B cell (primary cell): ENCODE results near the gene SSBP3. TPM values are rescaled to one million over a fixed set of nuclear protein-coding genes. Genes with fewer than 3 reads are reported as not detected.

ENCODE experiments used
- ATAC-seq: fragments of 200-7000 bp; cut with Tn5 transposase; one replicate; pipeline ENCODE4 v1.10.0; 2021; ENCODE audit warnings: low read depth, mild to moderate bottlenecking, moderate number of reproducible peaks, moderate library complexity
- CTCF ChIA-PET: fragments of 350-600 bp; sonication (Branson Sonifier 250); formaldehyde crosslinking; loops from one replicate; lab custom pipeline; 2021; ENCODE audit warnings: antibody characterized with exemption, inconsistent platforms; lab: Charles Lee
- POLR2A ChIA-PET: fragments of 350-600 bp; sonication (Branson Sonifier 250); formaldehyde crosslinking; loops from one replicate; lab custom pipeline; 2021; ENCODE audit warnings: antibody characterized with exemption; lab: Charles Lee
- DNase-seq: peaks from one replicate; pipeline ENCODE4 v3.0.0; 2013
- H2AFZ ChIP-seq: 2 replicates; pipeline ENCODE4 v1.6.1; 2012; ENCODE audit warnings: mild to moderate bottlenecking, low read depth, low read length; ENCODE audit not compliant: insufficient read depth, poor library complexity, severe bottlenecking
- H3K27ac ChIP-seq, 2 donors: 1 replicate in 1 of 2; 2 replicates in 1 of 2; pipeline ENCODE4 v1.5.1; 2012 to 2013; ENCODE audit warnings: low read length in 2 of 2, mild to moderate bottlenecking in 2 of 2, moderate library complexity in 1 of 2
- H3K27me3 ChIP-seq, 4 experiments: fragments of 200-600 bp in 1 of 4; sonication (generic) in 1 of 4; replicated peaks in 1 of 4; 1 replicate in 2 of 4; 2 replicates in 2 of 4; pipeline versions ENCODE4 v1.6.1 to v1.7.0; 2013 to 2016; ENCODE audit warnings: low read length in 3 of 4, mild to moderate bottlenecking in 2 of 4, mixed read lengths in 1 of 4, moderate library complexity in 1 of 4; ENCODE audit not compliant: insufficient read depth in 4 of 4, control insufficient read depth in 3 of 4; ENCODE audit errors: control extremely low read depth in 1 of 4
- H3K36me3 ChIP-seq, 2 experiments: replicated peaks in 1 of 2; 1 replicate in 1 of 2; 2 replicates in 1 of 2; pipeline versions ENCODE4 v1.6.1 to v1.7.1; 2013; ENCODE audit warnings: low read length in 1 of 2; ENCODE audit not compliant: insufficient read depth in 2 of 2, control insufficient read depth in 1 of 2; ENCODE audit errors: control extremely low read depth in 1 of 2, extremely low read depth in 1 of 2
- H3K4me1 ChIP-seq, 2 donors: fragments of 200-600 bp in 1 of 2; sonication (generic) in 1 of 2; 1 replicate in 1 of 2; 2 replicates in 1 of 2; pipeline versions ENCODE4 v1.5.1 to v1.6.1; 2013 to 2017; ENCODE audit warnings: low read length in 2 of 2; ENCODE audit not compliant: control insufficient read depth in 2 of 2, insufficient read depth in 2 of 2
- H3K4me2 ChIP-seq: replicated peaks from 2 replicates; pipeline ENCODE3; 2012; ENCODE audit warnings: mild to moderate bottlenecking, low read depth, low read length; ENCODE audit not compliant: poor library complexity, severe bottlenecking
- H3K4me3 ChIP-seq, 5 experiments: fragments of 200-600 bp in 1 of 5; sonication (generic) in 1 of 5; 1 replicate in 3 of 5; 2 replicates in 2 of 5; pipeline versions ENCODE4 v1.5.1 to v1.7.0; 2011 to 2016; ENCODE audit warnings: low read length in 4 of 5, mild to moderate bottlenecking in 4 of 5, low read depth in 2 of 5, control low read depth in 1 of 5, moderate library complexity in 1 of 5; ENCODE audit not compliant: insufficient read depth in 1 of 5; ENCODE audit errors: control extremely low read depth in 1 of 5, extremely low read depth in 1 of 5
- H3K79me2 ChIP-seq: fragments of 200-600 bp; sonication (generic); one replicate; pipeline ENCODE4 v1.6.0; 2016; ENCODE audit warnings: low read length; ENCODE audit not compliant: control insufficient read depth, insufficient read depth
- H3K9ac ChIP-seq: fragments of 200-600 bp; sonication (generic); 2 replicates; pipeline ENCODE4 v1.6.1; 2017; ENCODE audit warnings: mild to moderate bottlenecking, low read length, moderate library complexity
- H3K9me3 ChIP-seq, 3 donors: one replicate each; pipeline versions ENCODE4 v1.6.1 to v1.7.1; 2013; ENCODE audit warnings: low read length in 2 of 3; ENCODE audit not compliant: control insufficient read depth in 2 of 3, insufficient read depth in 1 of 3; ENCODE audit errors: control extremely low read depth in 1 of 3
- H4K20me1 ChIP-seq: 2 replicates; pipeline ENCODE4 v1.6.0; 2012; ENCODE audit warnings: mild to moderate bottlenecking, low read length; ENCODE audit not compliant: insufficient read depth, control insufficient read depth, poor library complexity, severe bottlenecking
- H3K27ac Mint-ChIP-seq: one replicate; pipeline ENCODE4 v1.8.0; 2021; ENCODE audit warnings: mixed read lengths
- H3K27me3 Mint-ChIP-seq: one replicate; pipeline ENCODE4 v1.8.0; 2021; ENCODE audit warnings: mixed read lengths
- H3K4me1 Mint-ChIP-seq: one replicate; pipeline ENCODE4 v1.8.0; 2021; ENCODE audit warnings: mixed read lengths
- H3K4me3 Mint-ChIP-seq: one replicate; pipeline ENCODE4 v1.8.0; 2021; ENCODE audit warnings: mixed read lengths
- H3K9me3 Mint-ChIP-seq: one replicate; pipeline ENCODE4 v1.8.0; 2022; ENCODE audit warnings: mixed read lengths; ENCODE audit not compliant: insufficient read depth
- CTCF ChIP-seq: fragments of 200-600 bp; IDR thresholded peaks from one replicate; pipeline ENCODE4 v1.8.0; 2022; ENCODE audit warnings: antibody characterized with exemption, mild to moderate bottlenecking
- EZH2 ChIP-seq: IDR thresholded peaks from 2 replicates; pipeline ENCODE4 v1.6.1; 2012; ENCODE audit warnings: borderline replicate concordance, low read depth, mild to moderate bottlenecking, moderate library complexity, low read length; ENCODE audit not compliant: insufficient read depth, poor library complexity, severe bottlenecking
- WGBS: methylation state at CpG from one replicate; pipeline ENCODE4 v1.1.5; 2013; ENCODE audit warnings: missing lambda C conversion rate; ENCODE audit not compliant: insufficient coverage; 5-methylcytosine and 5-hydroxymethylcytosine counted together
- intact Hi-C: fragments of 100-400 bp; cut with micrococcal nuclease; formaldehyde crosslinking; loops from one replicate; pipeline ENCODE4 v1.10.0; 2022
- polyA plus RNA-seq: library from polyadenylated mRNA; depleted of rRNA; stranded (reverse); fragments of >200 nt; gene quantifications from 2 replicates; pipeline ENCODE4 v1.2.3, GENCODE V29; 2012
- total RNA-seq, 2 donors: library from RNA; stranded (reverse); fragments of 120-200 nt in 1 of 2; gene quantifications; 1 replicate in 1 of 2; 2 replicates in 1 of 2; pipeline versions ENCODE4 v1.2.3 to v1.2.4, GENCODE V29; 2013 to 2022

Gene SSBP3
- total and polyA plus RNA-seq, 2 donors (not counting 1 experiment from before 2014, with no cell fraction given): 16.9 to 30.7 TPM

DNA sequence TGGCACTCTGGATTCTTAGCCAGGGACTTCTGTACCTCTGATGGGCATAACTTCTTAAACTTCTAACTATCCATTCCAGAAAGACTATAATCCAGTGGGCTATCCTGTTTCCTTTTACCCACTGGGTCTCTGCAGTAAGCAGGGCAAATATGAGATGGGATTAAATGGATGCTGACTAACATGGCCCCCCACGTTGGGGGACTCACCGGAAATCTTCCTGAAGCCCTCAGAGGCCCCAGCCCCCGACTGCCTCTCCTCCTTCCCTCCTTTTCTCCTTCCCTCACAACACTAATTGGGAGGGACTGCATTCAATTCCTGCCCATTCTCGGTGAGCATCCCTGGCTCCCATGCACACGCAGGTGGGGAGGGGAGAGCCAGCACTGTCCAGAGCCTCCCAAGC, 70.1 kb downstream of the SSBP3 start:
- POLR2A ChIA-PET: no interaction called here
- no peaks in the 10 kb centered on the region for H3K27me3 Mint-ChIP-seq

GRCh38 chr1:54335755-54336108, 70.5 kb downstream of the SSBP3 start:
- H3K4me3 Mint-ChIP-seq: no peak overlapping the region
- H4K20me1 ChIP-seq: no peaks in the 10 kb centered on the region

More for the DNA sequence above, 70.1 kb downstream of the SSBP3 start:
- Mint-ChIP-seq H3K27ac (no peak overlapping the region), H3K4me3 (no peak overlapping the region), H3K9me3 (no peaks in the 10 kb centered on the region), H3K4me1 (peaks cover 19% of the 10 kb centered on the region)
- H2AFZ ChIP-seq: no peak overlapping the region
- intact Hi-C loops: no loop called here
- WGBS: 93% methylated on average over 4 of the region's 5 CpGs
- H3K4me2 ChIP-seq: no peak overlapping the region
- DNase-seq (no peak), ATAC-seq (no peak)
- CTCF ChIA-PET: no interaction called here
- H3K27ac ChIP-seq: no peak overlapping the region
- H3K36me3 ChIP-seq: no peaks in the 10 kb centered on the region
- no peak overlapping the region for H3K4me3 ChIP-seq
- no peak for TF ChIP-seq EZH2
- TF ChIP-seq CTCF: no peak
- no peaks in the 10 kb centered on the region for H3K9me3 ChIP-seq
- H3K79me2 ChIP-seq: peaks cover 26% of the 10 kb centered on the region
- H4K20me1 ChIP-seq: no peaks in the 10 kb centered on the region
- no peak overlapping the region for H3K9ac ChIP-seq
- no peaks in the 10 kb centered on the region for H3K27me3 ChIP-seq
- H3K4me1 ChIP-seq: no peaks in the 10 kb centered on the region

More at GRCh38 chr1:54335755-54336108, 70.5 kb downstream of the SSBP3 start:
- ChIA-PET CTCF (no interaction called here), POLR2A (no interaction called here)
- TF ChIP-seq CTCF (no peak), EZH2 (no peak)
- no peak overlapping the region for H3K27ac ChIP-seq
- H3K9ac ChIP-seq: no peak overlapping the region
- Mint-ChIP-seq H3K27me3 (no peaks in the 10 kb centered on the region), H3K4me1 (peaks cover 21% of the 10 kb centered on the region), H3K9me3 (no peaks in the 10 kb centered on the region), H3K27ac (no peak overlapping the region)
- H2AFZ ChIP-seq: no peak overlapping the region
- H3K4me1 ChIP-seq: no peaks in the 10 kb centered on the region
- H3K36me3 ChIP-seq: no peaks in the 10 kb centered on the region
- no peaks in the 10 kb centered on the region for H3K9me3 ChIP-seq
- no peak overlapping the region for H3K4me3 ChIP-seq
- 100% methylated on average over 7 of the region's 7 CpGs for WGBS
- ATAC-seq (no peak), DNase-seq (no peak)
- no peaks in the 10 kb centered on the region for H3K27me3 ChIP-seq
- intact Hi-C loops: no loop called here
- peaks cover 23% of the 10 kb centered on the region for H3K79me2 ChIP-seq
- H3K4me2 ChIP-seq: no peak overlapping the region
